Fibroblast of skin of left biceps (primary cell): Measurements from ENCODE around the gene MASP2.
"Not testable (repeated sequence)": the region's sequence is repeated elsewhere in the genome, so short reads cannot be mapped to it uniquely, and the experiment has no call there.

Experiments used
- DNase-seq, 2 experiments: peaks; one replicate each; pipeline ENCODE4 v3.0.0-alpha.2; 2013; ENCODE audit warnings: low read depth in 2 of 2

The MASP2 gene

DNA sequence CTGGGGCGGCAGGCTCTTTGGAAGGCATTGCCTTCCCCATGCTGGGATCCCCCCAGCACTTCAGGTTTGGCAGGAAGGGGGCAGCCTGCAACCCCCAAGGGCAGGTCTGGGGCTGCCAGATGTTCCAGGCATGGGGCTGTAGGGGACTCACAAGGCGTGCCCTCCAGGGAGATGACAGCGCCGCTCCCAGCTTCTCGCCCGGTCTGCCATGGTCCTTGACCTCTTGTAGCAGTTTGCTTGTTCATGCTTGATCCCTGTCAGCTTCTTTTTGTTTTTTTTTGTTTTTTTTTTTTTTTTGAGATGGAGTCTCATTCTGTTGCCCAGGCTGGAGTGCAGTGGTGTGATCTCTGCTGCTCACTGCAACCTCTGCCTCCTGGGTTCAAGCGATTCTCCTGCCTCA lies 56.2 kb downstream of the MASP2 start:
- DNase-seq = no peak

DNA sequence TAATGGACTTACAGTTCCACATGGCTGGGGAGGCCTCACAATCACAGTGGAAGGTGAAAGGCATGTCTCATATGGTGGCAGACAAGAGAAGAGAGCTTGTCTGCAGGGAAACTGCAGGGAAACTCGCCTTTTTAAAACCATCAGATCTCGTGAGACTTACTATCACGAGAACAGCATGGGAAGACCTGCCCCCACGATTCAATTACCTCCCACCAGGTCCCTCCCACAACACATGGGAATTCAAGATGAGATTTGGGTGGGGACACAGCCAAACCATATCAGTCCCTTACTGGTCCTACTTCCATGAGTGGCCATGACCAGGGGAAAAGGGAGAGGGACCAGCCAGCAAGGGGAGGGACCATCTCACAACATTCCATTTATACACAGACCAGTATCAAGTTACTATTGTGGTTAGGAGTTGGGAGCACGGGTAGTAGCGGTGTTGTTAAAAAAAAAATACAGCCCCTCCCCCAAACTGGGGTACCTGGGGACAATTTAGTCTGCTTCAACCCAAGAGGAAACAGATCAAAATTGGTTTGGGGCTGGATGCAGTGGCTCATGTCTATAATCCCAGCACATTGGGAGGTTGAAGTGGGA lies 57.0 kb downstream of the MASP2 start:
- DNase-seq = not testable (repeated sequence)

GRCh38 chr1:10989095-10989494 lies 57.9 kb downstream of the MASP2 start:
- DNase-seq = no peak

DNA sequence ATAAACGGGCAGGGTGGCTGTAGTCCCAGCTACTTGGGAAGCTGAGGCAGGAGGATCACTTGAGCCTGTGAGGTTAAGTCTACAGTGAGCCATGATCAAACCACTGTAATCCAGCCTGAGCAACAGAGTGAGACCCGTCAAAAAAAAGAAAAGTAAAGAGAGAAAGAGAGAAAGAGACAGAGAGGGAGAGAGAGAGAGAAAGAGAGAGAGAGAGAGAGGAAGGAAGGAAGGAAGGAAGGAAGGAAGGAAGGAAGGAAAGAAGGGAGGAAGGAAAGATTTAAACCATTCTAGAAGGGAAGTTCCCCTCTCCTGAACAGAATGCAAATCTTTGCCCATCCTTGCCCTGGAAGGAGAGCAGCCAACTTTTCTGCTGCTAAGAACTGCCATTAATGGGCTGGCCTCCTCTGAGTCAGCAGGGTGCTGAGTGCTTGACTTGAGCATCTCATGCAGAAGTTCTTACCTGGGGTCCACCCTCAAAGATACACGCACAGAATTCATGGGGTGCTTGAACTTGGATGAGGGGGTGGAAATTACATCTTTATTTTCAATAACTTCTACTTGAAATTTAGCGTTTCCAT lies 59.1 kb downstream of the MASP2 start:
- DNase-seq = no peak

GRCh38 chr1:10986525-10986890 lies 60.5 kb downstream of the MASP2 start:
- no peak for DNase-seq

- no peak for DNase-seq
These were observed 66.0 kb downstream of the MASP2 start for GRCh38 chr1:10980841-10981727.

DNA sequence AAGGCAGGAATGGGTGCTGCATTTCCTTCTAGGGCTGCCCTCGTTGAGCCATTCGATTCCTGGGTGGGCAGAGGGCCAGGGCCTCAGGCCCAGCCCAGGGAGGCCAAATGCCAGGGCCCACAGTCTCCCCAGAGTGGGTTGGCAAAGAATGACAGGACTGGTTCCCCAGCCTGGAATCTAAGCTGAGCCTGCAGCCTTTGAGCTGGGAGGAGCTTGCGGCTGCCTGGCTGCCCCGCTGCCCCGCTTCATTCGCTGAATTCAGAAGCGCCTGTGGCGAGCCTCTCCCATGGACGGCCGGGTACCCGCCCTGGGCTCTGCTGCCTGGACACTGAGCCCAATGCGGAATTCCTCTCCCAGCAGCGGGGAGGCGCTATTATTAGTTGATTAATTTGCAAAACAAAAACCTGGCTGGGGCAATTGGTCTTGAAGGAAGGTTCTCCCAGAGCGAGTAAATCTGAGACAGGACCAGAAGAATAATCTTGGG lies 66.9 kb downstream of the MASP2 start:
- no peak for DNase-seq

- no peak for DNase-seq
These were observed 67.5 kb downstream of the MASP2 start for GRCh38 chr1:10979483-10979920.

DNA sequence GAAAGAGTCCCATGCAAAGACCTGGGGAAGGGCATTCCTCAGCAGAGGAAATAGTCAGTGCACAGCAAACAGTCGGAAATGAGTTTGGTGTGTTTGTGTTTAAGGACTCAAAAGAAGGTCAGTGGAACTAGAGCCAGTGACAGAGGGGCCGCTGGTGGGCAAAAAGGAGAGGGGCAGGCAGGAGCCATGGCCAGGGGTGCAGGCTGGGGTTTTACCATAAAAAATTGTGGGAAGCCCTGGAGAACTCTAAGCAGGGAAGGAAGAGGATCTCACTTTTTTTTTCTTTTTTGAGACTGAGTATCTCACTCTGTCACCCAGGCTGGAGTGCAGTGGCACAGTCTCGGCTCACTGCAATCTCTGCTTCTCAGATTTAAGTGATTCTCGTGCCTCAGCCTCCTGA lies 68.3 kb downstream of the MASP2 start:
- no peak for DNase-seq
